HEK293 (cell line): ENCODE results near the gene PPP4R4.

Experiments used
- CTCF ChIA-PET: fragments of 350-600 bp; formaldehyde crosslinking; extraction: SDS; loops from one replicate; lab custom pipeline; 2021; ENCODE audit warnings: antibody characterized with exemption; lab: Yijun Ruan, JAX
- POLR2A ChIA-PET: fragments of 300-600 bp; formaldehyde crosslinking; extraction: SDS; loops from one replicate; lab custom pipeline; 2020; ENCODE audit warnings: antibody characterized with exemption, inconsistent platforms; lab: Yijun Ruan, JAX
- H3K27ac ChIP-seq: fragments of 200-500 bp; sonication (Bioruptor generic); 2 replicates; pipeline ENCODE4 v1.5.1; 2014; ENCODE audit warnings: low read depth, low read length, control low read depth, inconsistent platforms; ENCODE audit errors: extremely low read depth
- H3K36me3 ChIP-seq, 2 experiments: fragments of 200-500 bp in 1 of 2; sonication (Bioruptor generic) in 1 of 2; 1 replicate in 1 of 2; 2 replicates in 1 of 2; pipeline ENCODE4 v1.5.1; 2014 to 2017; ENCODE audit warnings: inconsistent platforms in 2 of 2, low read length in 2 of 2; ENCODE audit not compliant: control insufficient read depth in 2 of 2, insufficient read depth in 1 of 2
- H3K4me1 ChIP-seq: fragments of 200-500 bp; sonication (Bioruptor generic); 2 replicates; pipeline ENCODE4 v1.5.1; 2014; ENCODE audit warnings: mild to moderate bottlenecking, low read length, inconsistent platforms; ENCODE audit not compliant: control insufficient read depth, insufficient read depth
- H3K4me3 ChIP-seq: 2 replicates; pipeline ENCODE4 v1.5.1; 2011; ENCODE audit warnings: low read depth, mild to moderate bottlenecking, control low read depth, low read length, moderate library complexity
- H3K9me3 ChIP-seq: fragments of 200-500 bp; sonication (Bioruptor generic); 2 replicates; pipeline ENCODE4 v1.5.1; 2014; ENCODE audit warnings: low read depth, low read length, inconsistent platforms; ENCODE audit not compliant: control insufficient read depth, insufficient read depth
- BCL11B ChIP-seq: fragments of 450-650 bp; formaldehyde crosslinking; IDR thresholded peaks from 2 replicates; pipeline ENCODE4 v1.5.1; 2016; ENCODE audit warnings: low read depth, missing biosample characterization, missing genetic modification characterization
- MEIS1 ChIP-seq: sonication (generic); formaldehyde crosslinking; IDR thresholded peaks from 2 replicates; pipeline ENCODE4 v1.8.1; 2022; ENCODE audit warnings: missing genetic modification reagents, mild to moderate bottlenecking, borderline replicate concordance
- MYNN ChIP-seq: fragments of 450-650 bp; formaldehyde crosslinking; IDR thresholded peaks from 2 replicates; pipeline ENCODE4 v1.5.1; 2016; ENCODE audit warnings: missing biosample characterization, missing genetic modification characterization, borderline replicate concordance
- OSR2 ChIP-seq: fragments of 450-650 bp; formaldehyde crosslinking; IDR thresholded peaks from 2 replicates; pipeline ENCODE4 v1.5.1; 2016; ENCODE audit warnings: missing biosample characterization, missing genetic modification characterization
- PATZ1 ChIP-seq: fragments of 450-650 bp; formaldehyde crosslinking; IDR thresholded peaks from 2 replicates; pipeline ENCODE4 v1.5.1; 2016; ENCODE audit warnings: missing biosample characterization, missing genetic modification characterization
- PBX3 ChIP-seq: sonication (generic); formaldehyde crosslinking; IDR thresholded peaks from 2 replicates; pipeline ENCODE4 v1.8.1; 2022; ENCODE audit warnings: mild to moderate bottlenecking, moderate library complexity, missing genetic modification reagents
- REPIN1 ChIP-seq: fragments of 450-650 bp; formaldehyde crosslinking; IDR thresholded peaks from 2 replicates; pipeline ENCODE4 v1.5.1; 2017; ENCODE audit warnings: missing biosample characterization, missing genetic modification characterization, low read depth
- SP2 ChIP-seq: fragments of 450-650 bp; formaldehyde crosslinking; IDR thresholded peaks from 2 replicates; pipeline ENCODE4 v1.5.1; 2016; ENCODE audit warnings: missing biosample characterization, missing genetic modification characterization
- TRIM28 ChIP-seq: IDR thresholded peaks from 2 replicates; pipeline ENCODE4 v1.6.1; 2011; ENCODE audit warnings: low read length, control low read depth, borderline replicate concordance
- ZFHX2 ChIP-seq: fragments of 450-650 bp; formaldehyde crosslinking; conservative IDR thresholded peaks from 2 replicates; pipeline ENCODE4 v1.5.1; 2016; ENCODE audit warnings: missing biosample characterization, missing genetic modification characterization
- ZIC2 ChIP-seq: fragments of 450-650 bp; formaldehyde crosslinking; IDR thresholded peaks from 2 replicates; pipeline ENCODE4 v1.5.1; 2016; ENCODE audit warnings: missing biosample characterization, missing genetic modification characterization
- ZNF10 ChIP-seq: fragments of 450-650 bp; formaldehyde crosslinking; IDR thresholded peaks from 2 replicates; pipeline ENCODE4 v1.5.1; 2017; ENCODE audit warnings: missing biosample characterization, missing genetic modification characterization
- ZNF114 ChIP-seq: fragments of 450-650 bp; formaldehyde crosslinking; IDR thresholded peaks from 2 replicates; pipeline ENCODE4 v1.5.0; 2017; ENCODE audit warnings: missing biosample characterization, missing genetic modification characterization
- ZNF146 ChIP-seq: fragments of 450-650 bp; formaldehyde crosslinking; IDR thresholded peaks from 2 replicates; pipeline ENCODE4 v1.5.1; 2016; ENCODE audit warnings: missing biosample characterization, missing genetic modification characterization
- ZNF16 ChIP-seq: fragments of 450-650 bp; formaldehyde crosslinking; IDR thresholded peaks from 2 replicates; pipeline ENCODE4 v1.5.1; 2016; ENCODE audit warnings: low read depth, missing biosample characterization, missing genetic modification characterization
- ZNF174 ChIP-seq: fragments of 450-650 bp; formaldehyde crosslinking; IDR thresholded peaks from 2 replicates; pipeline ENCODE4 v1.5.0; 2017; ENCODE audit warnings: missing biosample characterization, mild to moderate bottlenecking, missing genetic modification characterization
- ZNF184 ChIP-seq: fragments of 450-650 bp; IDR thresholded peaks from 2 replicates; pipeline ENCODE4 v1.5.1; 2018; ENCODE audit warnings: missing biosample characterization, mild to moderate bottlenecking, missing genetic modification characterization
- ZNF311 ChIP-seq: fragments of 450-650 bp; formaldehyde crosslinking; IDR thresholded peaks from 2 replicates; pipeline ENCODE4 v1.5.1; 2017; ENCODE audit warnings: missing biosample characterization, missing genetic modification characterization, borderline replicate concordance
- ZNF350 ChIP-seq: fragments of 450-650 bp; formaldehyde crosslinking; IDR thresholded peaks from 2 replicates; pipeline ENCODE4 v1.5.0; 2017; ENCODE audit warnings: missing biosample characterization, mild to moderate bottlenecking, missing genetic modification characterization
- ZNF391 ChIP-seq: fragments of 450-650 bp; formaldehyde crosslinking; IDR thresholded peaks from 2 replicates; pipeline ENCODE4 v1.5.1; 2016; ENCODE audit warnings: low read depth, missing biosample characterization, missing genetic modification characterization, borderline replicate concordance
- ZNF404 ChIP-seq: fragments of 450-650 bp; formaldehyde crosslinking; IDR thresholded peaks from 2 replicates; pipeline ENCODE4 v1.5.1; 2017; ENCODE audit warnings: missing biosample characterization, missing genetic modification characterization
- ZNF426 ChIP-seq: fragments of 450-650 bp; formaldehyde crosslinking; IDR thresholded peaks from 2 replicates; pipeline ENCODE4 v1.5.1; 2017; ENCODE audit warnings: missing biosample characterization, missing genetic modification characterization, mild to moderate bottlenecking, inconsistent platforms, moderate library complexity
- ZNF473 ChIP-seq: fragments of 450-650 bp; formaldehyde crosslinking; IDR thresholded peaks from 2 replicates; pipeline ENCODE4 v1.5.1; 2017; ENCODE audit warnings: missing biosample characterization, missing genetic modification characterization
- ZNF48 ChIP-seq: fragments of 450-650 bp; formaldehyde crosslinking; IDR thresholded peaks from 2 replicates; pipeline ENCODE4 v1.5.1; 2016; ENCODE audit warnings: missing biosample characterization, missing genetic modification characterization
- ZNF529 ChIP-seq: fragments of 450-650 bp; formaldehyde crosslinking; IDR thresholded peaks from 2 replicates; pipeline ENCODE4 v1.5.1; 2017; ENCODE audit warnings: missing genetic modification characterization, missing biosample characterization; ENCODE audit not compliant: insufficient replicate concordance
- ZNF555 ChIP-seq: fragments of 450-650 bp; formaldehyde crosslinking; conservative IDR thresholded peaks from 2 replicates; pipeline ENCODE4 v1.5.1; 2017; ENCODE audit warnings: missing biosample characterization, mild to moderate bottlenecking, missing genetic modification characterization, inconsistent platforms
- ZNF580 ChIP-seq: fragments of 450-650 bp; formaldehyde crosslinking; IDR thresholded peaks from 2 replicates; pipeline ENCODE4 v1.5.1; 2016; ENCODE audit warnings: missing biosample characterization, missing genetic modification characterization
- ZNF585B ChIP-seq: fragments of 450-650 bp; formaldehyde crosslinking; IDR thresholded peaks from 2 replicates; pipeline ENCODE4 v1.5.1; 2016; ENCODE audit warnings: missing biosample characterization, missing genetic modification characterization
- ZNF658 ChIP-seq: fragments of 450-650 bp; formaldehyde crosslinking; IDR thresholded peaks from 2 replicates; pipeline ENCODE4; 2016; ENCODE audit warnings: missing biosample characterization, missing genetic modification characterization
- ZNF660 ChIP-seq: fragments of 450-650 bp; IDR thresholded peaks from 2 replicates; pipeline ENCODE4 v1.5.1; 2018; ENCODE audit warnings: missing biosample characterization, mild to moderate bottlenecking, missing genetic modification characterization
- ZNF837 ChIP-seq: fragments of 450-650 bp; formaldehyde crosslinking; IDR thresholded peaks from 2 replicates; pipeline ENCODE4 v1.5.1; 2016; ENCODE audit warnings: missing biosample characterization, missing genetic modification characterization
- ZSCAN18 ChIP-seq: fragments of 450-650 bp; formaldehyde crosslinking; IDR thresholded peaks from 2 replicates; pipeline ENCODE4 v1.5.1; 2016; ENCODE audit warnings: missing biosample characterization, missing genetic modification characterization
- ZXDB ChIP-seq: fragments of 450-650 bp; formaldehyde crosslinking; IDR thresholded peaks from 2 replicates; pipeline ENCODE4 v1.5.1; 2016; ENCODE audit warnings: missing biosample characterization, missing genetic modification characterization

The PPP4R4 gene

GRCh38 chr14:94142247-94142646, 31.9 kb upstream of the PPP4R4 start:
- TF ChIP-seq ZNF473 (tag by site-specific recombination) (no peak), SP2 (tag by site-specific recombination) (no peak), BCL11B (tag by site-specific recombination) (no peak), ZNF174 (no peak), ZNF391 (no peak), ZNF10 (tag by site-specific recombination) (no peak), PBX3 (CRISPR knock-in tag) (no peak), REPIN1 (tag by site-specific recombination) (no peak), MEIS1 (CRISPR knock-in tag) (no peak), MYNN (tag by site-specific recombination) (no peak), ZNF16 (tag by site-specific recombination) (no peak), ZIC2 (tag by site-specific recombination) (no peak), ZNF48 (tag by site-specific recombination) (no peak), ZFHX2 (no peak), ZNF585B (tag by site-specific recombination) (no peak), ZNF555 (no peak), ZNF529 (tag by site-specific recombination) (no peak), ZNF114 (tag by site-specific recombination) (no peak), ZNF837 (tag by site-specific recombination) (no peak), ZNF660 (tag by site-specific recombination) (no peak)
- no peaks in the 10 kb centered on the region for H3K36me3 ChIP-seq
- no peaks in the 10 kb centered on the region for H3K9me3 ChIP-seq
- ChIA-PET CTCF (interaction anchor here (0.6 to 1.8 kb wide), 8 partner anchors 10 to 284 kb away, joined by 3 to 10 read pairs (median 4); no protein-coding TSS in a partner anchor), POLR2A (no interaction called here)
- H3K27ac ChIP-seq = no peak overlapping the region
- no peak overlapping the region for H3K4me3 ChIP-seq
- peaks cover 2% of the 10 kb centered on the region; the same call in 1 of the 2 replicates for H3K4me1 ChIP-seq

- ChIA-PET POLR2A (no interaction called here), CTCF (interaction anchor here (0.6 to 1.8 kb wide), 8 partner anchors 11 to 283 kb away, joined by 3 to 10 read pairs (median 4); no protein-coding TSS in a partner anchor)
- Histone ChIP-seq H3K4me1 (peaks cover 2% of the 10 kb centered on the region; the same call in 1 of the 2 replicates), H3K9me3 (no peaks in the 10 kb centered on the region), H3K36me3 (no peaks in the 10 kb centered on the region), H3K4me3 (no peak overlapping the region), H3K27ac (no peak overlapping the region)
- TF ChIP-seq ZNF10 (tag by site-specific recombination) = no peak
- no peak for TF ChIP-seq ZNF580 (tag by site-specific recombination)
- TF ChIP-seq OSR2 (tag by site-specific recombination) = no peak
- TF ChIP-seq ZSCAN18 (tag by site-specific recombination) = no peak
- no peak for TF ChIP-seq TRIM28
- no peak for TF ChIP-seq ZNF311 (tag by site-specific recombination)
- TF ChIP-seq ZNF350 (tag by site-specific recombination) = no peak
- no peak for TF ChIP-seq ZNF146 (tag by site-specific recombination)
- no peak for TF ChIP-seq ZNF426 (tag by site-specific recombination)
- no peak for TF ChIP-seq ZNF404
- TF ChIP-seq ZNF174 = no peak
- no peak for TF ChIP-seq ZXDB (tag by site-specific recombination)
- TF ChIP-seq ZNF184 (tag by site-specific recombination) = no peak
- no peak for TF ChIP-seq PATZ1 (tag by site-specific recombination)
- TF ChIP-seq ZNF658 (tag by site-specific recombination) = no peak
Measured at GRCh38 chr14:94142836-94143235, 31.3 kb upstream of the PPP4R4 start.
